Measurements from ENCODE around the gene TTC16. TPM values are rescaled to one million over a fixed set of nuclear protein-coding genes. Genes with fewer than 3 reads are reported as not detected.
"Not testable (repeated sequence)": the region's sequence is repeated elsewhere in the genome, so short reads cannot be mapped to it uniquely, and the experiment has no call there.

Gene TTC16
- total RNA-seq, 1 donor from 2014 or later, result 0.34 TPM

DNA sequence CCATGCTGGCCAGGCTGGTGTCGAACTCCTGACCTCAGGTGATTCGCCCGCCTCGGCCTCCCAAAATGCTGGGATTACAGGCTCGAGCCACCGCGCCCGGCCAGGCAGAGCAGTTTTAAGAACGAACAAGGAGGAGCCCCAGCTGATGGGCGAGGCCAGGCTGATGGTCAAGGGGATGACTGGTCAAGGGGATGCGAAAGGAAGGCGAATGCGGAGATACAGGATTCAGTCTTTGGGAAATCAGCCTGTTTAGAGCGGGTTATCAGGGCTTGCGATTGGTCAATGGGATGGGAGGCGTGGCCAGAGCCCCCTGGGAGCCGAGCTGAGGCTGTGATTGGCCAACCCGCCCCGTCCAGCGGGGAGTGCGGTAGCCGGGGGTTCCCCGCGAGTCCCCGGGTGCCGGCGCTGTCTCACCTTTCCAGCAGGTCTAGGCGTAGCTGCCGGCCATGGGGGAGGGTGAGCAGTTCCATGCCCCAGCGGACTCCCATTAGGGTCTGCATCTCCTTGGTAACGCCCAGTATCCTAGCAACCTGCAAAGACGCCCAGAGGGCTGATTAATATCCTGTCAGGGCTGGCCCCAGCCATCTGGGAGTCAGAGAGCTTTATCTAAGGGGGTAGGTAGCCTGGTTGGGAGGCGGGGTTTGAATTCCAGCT is 26.7 kb downstream of the TTC16 start:
- no peak for DNase-seq (ENCODE audit: low spot score)

DNA sequence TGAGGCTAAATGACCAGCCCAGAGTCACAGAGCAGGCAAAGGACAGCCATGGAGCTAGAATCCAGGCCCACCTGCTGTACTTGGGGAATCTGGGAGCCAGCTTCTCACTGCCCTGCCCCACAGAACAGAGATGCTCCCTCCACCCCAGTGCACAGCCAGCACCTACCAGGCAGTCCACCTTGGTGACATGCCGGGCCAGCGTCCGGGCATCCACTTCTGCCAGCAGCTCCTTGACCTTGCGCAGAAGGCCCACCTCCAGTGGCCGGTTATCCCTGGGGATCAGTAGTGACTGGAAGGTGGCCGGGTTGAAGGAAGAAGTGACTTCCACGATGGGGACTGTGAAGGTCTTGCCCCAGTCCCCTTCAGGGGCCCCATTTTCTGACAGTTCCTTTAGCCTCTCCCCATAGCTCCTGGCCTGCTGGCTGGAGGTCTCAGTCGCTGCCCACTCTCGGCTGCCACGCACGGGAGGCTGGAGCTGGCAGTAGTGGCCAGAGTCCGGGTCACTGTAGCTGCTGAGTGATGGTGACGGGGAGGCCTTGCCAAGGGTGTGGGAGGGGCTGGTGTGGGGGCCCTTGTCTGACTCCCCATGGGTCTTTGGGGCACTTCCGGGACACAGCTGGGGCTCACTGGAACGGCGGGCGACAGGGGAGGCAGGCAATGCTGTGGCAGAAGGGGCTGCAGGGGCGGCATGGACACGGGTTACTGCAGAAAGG is 28.7 kb downstream of the TTC16 start:
- DNase-seq (ENCODE audit: low spot score), result no peak

DNA sequence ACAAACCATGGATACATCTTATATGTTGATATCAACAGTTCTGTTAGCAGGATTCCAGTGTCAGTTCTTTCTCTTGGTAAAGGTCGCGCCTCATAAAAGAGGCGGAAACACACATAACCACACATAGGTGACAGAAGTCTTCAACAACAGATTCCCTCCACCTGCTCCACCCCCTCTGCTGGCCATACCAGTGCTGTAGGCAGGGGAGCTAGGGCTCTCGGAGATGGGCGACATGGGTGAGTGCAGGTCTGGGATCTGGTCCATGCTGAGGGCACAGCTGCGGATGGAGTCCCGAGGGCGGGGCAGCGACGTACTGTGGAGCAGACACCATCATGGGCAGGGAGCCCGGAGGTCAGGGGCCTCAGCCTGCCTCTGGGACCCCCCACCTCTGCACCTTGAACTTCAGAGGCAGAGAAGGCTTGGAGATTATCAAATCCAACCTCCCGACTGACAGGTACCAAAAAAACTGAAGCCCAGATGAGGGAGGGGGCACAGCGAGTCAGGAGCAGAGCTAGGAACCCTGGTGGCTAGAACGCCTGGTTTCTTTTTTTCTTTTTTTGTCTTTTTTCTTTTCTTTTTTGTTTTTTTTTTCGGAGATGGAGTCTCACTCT is 31.2 kb downstream of the TTC16 start:
- no peak for DNase-seq (ENCODE audit: low spot score)

DNA sequence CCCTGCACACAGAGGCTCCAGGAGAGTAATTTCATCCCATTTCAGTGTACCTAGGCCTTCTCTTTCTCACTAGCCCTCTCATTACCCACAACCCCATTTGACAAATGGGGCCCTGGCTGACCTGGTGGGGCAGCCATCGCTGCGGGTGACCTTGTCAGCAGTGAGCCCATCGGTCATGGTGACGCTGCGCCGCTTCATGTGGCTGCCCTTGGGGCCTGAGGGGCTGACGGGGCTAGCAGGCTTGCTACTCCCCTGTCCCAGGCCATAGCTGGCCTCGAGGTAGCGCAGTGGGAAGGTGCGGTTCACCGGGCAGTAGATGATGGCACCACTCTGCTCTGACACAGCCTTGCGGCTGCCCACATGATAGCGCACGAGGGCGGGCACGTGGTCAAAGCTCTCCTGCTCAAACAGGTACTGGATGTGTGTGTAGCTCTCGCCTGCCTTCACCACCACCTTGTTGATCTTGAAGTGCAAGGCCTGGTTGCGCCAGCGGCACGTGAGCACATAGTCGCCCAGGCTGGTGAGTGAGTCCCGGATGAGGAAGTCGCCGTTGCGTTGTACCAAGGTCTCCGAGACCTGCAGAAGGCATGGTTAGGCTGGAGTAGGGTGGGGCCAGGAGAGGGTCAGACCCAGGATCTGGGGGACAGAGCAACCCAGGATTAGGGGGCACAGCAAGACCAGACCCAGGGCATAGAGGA is 33.4 kb downstream of the TTC16 start:
- no peak for DNase-seq (ENCODE audit: low spot score)

DNA sequence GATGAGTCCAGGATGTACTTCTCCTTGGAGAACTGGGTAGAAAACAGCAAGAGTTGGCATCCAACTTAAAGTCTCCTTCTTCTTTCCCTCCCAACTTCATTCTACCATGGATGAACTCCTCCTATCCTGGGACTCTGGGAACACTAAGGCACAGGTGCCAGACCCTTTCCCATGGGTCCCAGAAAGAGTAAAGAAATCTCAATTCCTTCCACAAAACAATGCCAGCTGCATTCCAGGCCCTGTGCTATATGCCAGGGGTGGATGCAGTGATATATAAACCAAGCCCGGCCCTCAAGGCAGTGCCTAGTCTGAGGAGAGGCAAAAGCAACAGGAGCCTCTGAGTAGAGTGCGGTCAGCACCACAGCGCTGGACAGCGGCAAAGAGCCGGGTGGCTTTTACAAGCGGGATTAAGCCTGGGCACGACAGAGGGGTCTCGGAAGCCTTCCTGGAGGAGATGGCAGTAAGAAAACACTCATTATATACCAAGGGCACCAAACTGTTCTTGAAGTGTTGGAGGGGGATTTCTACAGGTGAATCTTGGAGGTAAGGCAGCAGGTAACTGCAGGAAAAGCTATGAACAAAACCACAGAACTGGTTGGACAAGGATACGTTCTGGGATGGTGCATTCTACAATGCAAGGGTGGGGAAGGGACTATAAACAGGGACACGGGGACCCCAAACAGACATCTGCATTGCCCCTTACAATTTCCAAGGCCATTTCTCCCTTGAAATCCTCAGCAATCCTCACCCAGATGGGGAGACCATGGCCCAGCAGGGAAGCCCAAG is 35.6 kb downstream of the TTC16 start:
- no peak for DNase-seq (ENCODE audit: low spot score)

DNA sequence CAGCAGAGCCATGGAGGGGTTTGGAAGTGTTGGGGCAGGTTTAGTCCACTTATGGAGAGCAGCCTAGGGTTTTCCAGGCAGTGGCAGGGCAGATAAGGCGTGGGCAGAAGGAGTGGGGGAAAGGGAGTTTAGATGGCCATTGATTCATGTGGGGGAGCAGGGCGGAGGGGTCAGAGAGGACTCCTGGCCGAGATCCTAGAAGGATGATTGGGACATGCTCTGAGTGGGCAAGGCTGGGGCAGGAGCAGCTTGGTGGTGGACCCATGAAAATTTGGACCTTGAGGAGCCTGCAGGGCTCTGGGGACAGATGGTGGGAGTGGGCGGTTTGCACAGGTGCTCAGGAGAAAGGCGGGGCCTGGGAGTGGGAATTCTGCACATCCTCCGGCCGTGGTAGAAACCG is 37.3 kb downstream of the TTC16 start:
- no peak for DNase-seq (ENCODE audit: low spot score)

DNA sequence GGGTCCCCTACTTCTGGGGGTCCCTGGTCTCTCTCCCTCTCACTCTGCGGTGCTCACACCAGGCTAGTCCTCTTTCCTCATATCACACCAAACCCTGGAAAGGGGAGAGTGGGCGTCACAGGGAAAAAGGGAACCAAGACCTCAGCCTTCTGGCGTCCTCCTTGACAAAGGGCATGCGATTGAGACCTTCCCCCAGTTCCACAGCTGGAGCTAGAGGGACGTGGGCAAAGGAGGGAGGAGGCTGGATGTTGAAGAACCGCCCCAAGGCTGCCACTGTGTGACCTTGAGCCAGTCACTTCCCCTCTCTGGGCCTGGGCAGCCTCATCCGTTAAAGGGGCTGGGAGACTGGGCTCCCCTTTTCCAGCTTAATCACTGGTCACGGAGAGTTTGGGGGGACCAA is 37.7 kb downstream of the TTC16 start:
- no peak for DNase-seq (ENCODE audit: low spot score)

DNA sequence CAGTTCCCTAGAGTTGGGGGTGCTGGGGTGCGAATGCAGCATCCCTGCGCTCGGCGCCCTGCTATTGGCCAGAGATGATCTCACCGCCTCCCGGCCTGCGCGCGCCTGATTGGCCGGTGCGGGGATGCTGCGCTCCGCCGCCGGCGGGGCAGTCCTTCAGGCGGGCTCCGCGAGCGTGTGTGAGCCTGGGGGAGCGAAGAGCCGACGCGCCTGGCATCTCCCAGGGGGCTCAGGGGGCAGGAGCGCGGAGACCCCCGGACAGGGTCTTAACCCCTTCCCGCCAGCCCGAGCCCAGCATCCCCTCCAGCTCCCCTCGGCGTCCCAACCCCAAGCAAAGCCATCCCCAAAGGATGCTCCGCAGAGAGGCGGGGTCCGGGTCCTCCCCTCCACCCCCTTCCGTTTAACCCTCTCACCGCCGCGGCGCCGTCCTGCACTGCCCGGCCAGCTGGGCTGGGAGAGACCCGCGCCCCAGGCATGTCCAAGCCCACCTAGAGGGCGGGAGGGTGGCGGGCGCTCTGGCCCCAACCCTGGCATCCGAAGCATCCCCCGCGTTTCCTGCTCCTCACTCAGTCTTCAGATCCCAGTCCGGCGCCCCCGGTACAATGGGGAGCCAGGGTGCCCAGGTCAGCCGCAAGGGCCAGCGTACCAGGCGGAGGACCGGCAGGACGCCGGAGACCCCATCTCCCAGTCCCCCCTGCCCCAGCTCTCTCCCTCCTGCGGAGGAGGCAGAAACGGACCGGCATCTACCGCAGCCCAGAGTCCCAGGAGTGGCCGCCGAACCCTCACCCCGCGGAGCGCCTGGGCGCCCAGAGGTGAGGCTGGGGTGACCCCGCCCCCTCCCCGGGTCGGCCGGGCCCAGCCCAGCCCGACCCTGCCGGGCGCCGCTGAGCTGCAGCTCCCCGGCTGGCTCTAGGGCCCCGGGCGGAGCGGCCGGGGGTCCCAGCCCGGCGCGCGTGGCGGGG is 38.5 kb downstream of the TTC16 start:
- DNase-seq (ENCODE audit: low spot score), result no peak

DNA sequence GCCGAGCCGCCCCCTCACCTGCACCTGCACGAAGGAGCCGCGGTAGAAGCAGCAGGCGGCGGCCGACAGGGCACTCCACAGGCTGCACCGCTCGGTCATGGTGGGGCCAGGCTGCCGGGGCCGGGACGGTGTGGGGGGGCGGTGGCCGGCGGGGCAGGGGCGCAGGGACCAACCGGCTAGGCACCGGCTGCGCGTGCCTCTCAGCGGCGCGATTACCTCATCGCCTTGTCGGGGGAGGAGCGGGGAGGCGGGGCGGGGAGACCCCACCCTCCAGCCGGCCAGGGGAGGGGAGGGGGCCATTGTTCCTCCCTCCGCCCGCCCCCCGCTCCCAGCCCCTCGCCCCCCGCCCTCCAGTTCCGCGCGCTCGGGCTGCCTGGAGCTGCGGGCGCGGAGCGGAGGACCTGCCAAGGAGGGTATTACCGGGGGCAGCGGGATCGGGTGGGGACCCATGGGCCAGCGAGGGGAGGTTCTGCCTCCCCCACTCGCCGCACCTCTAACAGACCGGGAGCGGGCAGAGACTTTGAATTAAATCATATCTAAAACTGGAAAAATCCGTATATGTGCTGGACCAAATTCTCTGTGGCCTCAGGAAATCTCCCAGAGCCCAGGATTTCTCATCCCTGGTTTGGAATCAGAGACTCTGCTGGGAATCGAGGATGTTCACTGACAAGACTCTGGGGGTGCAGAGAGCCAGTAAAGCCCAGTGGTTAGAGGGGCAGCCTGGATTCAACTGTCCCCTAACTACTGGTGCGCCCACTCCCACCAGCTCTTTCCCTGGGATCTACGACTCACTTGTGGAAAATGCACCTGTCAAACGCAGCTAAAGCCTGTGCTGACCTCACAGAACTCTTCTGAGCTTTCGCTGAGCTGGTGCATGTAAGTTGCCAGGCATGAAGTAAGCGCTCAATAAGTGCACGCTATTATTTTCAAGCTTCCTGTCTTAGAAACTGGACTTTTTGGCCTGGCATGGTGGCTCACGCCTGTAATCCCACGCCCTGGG is 39.5 kb downstream of the TTC16 start:
- no peak for DNase-seq (ENCODE audit: low spot score)

DNA sequence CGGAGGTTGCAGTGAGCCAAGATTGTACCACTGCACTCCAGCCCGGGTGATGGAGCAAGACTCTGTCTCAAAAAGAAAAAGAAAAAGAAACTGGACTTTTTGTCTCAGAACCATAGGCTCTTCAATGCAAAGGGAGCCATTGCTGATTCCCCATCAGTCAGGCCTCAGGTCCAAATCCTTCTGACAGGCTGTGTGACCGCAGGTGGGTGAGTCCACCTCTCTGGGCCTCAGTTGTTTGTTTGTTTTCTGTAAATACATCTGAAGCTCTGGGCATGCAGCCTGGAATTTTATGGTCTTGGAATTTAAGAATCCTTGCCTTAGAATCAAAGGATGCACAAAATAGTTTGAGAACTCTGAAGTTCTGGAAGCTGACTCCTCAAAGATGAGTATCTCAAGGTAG is 40.4 kb downstream of the TTC16 start:
- DNase-seq (ENCODE audit: low spot score), result no peak

DNA sequence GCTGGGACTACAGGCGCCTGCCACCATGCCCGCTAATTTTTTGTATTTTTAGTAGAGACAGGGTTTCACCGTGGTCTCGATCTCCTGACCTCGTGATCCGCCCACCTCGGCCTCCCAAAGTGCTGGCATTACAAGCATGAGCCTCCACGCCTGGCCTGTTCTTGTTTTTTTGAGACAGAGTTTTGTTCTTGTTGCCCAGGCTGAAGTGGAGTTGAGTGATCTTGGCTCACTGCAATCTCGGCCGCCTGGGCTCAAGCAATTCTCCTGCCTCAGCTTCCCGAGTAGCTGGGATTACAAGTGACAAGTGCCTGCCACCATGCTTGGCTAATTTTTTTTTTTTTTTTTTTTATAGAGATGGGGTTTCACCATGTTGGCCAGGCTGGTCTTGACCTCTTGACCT is 40.9 kb downstream of the TTC16 start:
- not testable (repeated sequence) for DNase-seq (ENCODE audit: low spot score)

DNA sequence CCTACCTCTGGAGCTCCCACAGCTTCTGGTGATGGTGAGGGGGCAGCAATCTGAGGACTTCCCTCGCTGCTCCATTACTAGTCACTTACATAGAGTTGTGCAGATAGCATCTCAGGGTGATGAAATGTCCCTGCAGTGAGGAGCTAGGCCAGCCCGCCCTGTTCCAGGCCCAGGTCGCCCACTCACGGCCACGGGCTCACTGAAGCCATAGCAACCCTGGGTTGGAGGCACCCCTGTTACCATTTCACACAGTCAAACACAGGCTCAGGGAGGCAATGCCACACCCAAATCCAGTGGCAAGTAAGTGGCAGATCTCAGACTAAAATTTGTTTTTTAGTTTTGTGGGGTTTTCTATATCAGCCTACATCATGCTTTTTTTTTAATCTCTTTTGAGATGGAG is 43.0 kb downstream of the TTC16 start:
- no peak for DNase-seq (ENCODE audit: low spot score)

DNA sequence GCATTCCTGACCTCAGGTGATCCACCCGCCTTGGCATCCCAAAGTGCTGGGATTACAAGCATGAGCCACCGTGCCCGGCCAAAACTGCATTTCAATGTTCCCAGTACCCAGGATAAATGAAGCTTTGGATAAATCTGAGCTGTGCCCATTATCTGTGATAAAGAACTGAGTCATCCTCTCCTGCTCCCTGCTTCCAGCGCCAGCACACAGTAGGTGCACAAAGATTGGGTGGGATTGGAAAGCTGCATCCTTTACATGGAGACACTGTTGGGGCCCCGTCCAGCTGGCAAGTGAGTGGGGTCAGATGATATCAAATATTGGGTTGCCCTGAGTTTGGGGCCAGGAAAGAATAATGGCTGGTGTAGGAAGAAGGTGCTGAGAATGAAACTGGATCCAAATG is 45.2 kb downstream of the TTC16 start:
- DNase-seq (ENCODE audit: low spot score), result no peak

DNA sequence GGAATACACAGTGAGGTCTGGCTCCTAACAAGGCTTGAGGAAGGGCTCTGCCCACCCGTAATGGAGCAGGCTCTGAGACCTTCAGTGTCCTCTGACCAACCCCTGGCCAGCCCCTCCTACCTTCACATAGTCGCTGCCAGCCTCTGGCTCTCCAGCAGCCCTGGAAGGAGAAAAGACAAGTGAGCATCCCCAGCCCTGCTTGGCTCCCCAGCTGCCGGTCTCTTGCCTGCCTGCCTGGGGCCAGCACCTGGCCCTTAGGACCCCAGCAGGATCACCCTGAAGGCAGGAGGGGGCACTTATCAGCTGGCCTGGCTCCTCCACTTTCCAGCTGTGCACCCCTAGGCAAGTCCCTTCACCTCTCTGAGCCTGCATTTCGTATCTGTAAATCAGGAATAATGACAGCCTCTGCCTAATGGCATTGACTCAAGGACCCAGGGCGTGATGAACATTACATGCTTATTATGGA is 45.6 kb downstream of the TTC16 start:
- no peak for DNase-seq (ENCODE audit: low spot score)

DNA sequence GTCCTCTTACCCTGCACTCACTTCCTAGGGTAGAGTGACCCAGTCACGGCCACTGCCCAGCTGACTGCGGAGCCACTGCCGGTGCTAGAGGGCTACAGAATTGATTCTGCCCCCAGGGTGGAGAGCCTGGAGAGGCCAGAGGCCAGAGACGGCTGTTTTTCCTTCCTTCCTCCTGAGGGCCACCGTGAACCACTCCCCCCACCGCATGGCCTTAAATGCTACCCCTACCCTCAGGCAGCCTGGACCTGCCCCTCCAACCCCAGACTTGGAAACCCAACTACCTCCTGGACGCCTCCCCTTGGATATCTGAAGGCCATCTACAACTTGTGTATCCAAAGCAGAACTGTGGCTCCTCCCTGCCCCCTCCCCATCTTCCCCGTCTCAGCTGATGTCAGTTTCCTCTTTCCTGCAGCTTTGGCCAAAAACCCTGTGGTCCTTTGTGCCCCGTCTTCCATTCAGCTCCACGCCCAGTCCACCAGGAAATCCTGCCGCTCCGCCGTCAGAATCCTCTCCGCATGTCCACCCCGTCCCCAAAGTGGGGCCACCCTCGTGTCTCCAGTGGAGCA is 46.3 kb downstream of the TTC16 start:
- DNase-seq (ENCODE audit: low spot score), result no peak

DNA sequence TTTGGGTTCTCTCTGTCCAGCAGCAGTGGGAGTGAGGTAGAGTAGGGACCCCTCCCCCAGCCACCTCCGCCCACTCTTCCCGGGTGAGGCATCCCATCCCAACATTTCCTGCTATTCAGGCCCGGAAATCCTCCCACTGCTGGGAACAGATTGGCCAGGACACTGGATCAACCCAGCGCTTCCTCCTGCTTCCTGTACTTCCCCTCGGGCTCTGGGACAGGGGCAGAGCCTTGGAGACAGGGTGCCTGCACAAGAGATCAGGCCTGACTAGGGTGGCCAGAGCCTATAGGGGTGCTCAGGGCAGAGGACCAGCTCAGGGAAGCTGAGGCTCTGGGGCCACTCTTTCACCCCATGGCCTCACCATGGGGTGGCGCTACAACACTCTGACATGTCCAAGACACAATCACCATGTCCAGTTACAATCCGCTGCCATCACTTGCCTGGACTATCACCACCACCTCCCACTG is 48.1 kb downstream of the TTC16 start:
- no peak for DNase-seq (ENCODE audit: low spot score)

DNA sequence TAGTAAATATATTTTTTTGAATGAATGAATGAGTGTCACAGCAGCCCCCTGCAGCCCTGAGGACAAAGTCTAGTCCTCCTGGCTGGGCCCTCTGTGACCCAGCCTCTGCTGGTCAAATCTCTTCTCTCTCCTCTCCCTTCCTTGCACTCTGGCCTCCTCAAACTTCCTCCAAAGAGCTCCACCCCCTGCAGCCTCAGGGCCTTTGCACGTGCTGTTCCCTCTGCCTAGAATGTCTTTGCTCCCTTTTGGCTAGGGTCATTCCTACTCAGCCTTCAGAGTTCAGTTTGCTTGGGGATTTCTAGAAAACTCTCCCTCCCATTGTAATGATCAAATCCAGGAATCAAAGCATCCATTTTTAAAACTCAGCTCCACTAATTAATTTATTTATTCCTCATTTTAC is 49.5 kb downstream of the TTC16 start:
- no peak for DNase-seq (ENCODE audit: low spot score)

DNA sequence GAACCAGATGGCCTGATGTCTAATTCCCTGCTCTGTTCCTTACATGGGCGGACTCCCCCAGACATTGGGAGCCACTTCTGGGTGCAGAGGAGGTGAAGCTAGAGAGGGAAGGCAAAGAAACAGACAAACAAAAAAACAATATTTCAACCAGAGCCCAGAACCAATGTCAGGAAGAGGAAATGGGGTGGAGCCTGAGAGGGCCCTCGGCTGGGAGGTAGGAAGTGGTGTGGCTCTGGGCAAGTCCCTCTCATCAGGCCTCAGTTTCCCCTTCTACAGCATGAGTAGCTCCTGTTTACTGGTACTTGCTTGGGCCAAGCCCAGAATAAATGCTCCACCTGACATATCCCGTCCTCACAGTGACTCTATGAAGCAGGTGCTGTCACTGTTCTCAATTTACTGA is 51.5 kb downstream of the TTC16 start:
- no peak for DNase-seq (ENCODE audit: low spot score)

DNA sequence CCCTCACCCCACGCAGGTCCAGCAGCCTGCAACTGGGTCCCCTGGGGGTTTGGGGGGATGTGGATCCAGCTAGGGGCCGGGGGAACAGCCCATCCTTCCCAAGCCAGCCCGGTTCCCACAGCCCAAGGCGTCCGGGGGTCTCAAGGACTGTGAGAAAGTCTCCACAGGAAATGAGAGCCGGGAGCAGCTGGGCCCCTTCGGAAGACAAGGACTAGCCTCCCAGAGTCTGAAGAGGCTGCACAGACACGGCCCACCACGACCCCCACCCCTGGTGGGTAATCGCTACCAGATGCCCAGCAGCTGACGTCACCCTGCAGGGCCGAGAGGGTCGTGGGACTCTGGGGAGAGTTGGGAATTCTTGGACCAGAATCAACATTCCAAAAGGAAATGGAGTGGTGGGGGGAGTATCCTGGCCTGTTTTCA is 52.0 kb downstream of the TTC16 start:
- no peak for DNase-seq (ENCODE audit: low spot score)
